GM23338 (cell line): ENCODE results near the gene TECR. TPM values are rescaled to one million over a fixed set of nuclear protein-coding genes. Genes with fewer than 3 reads are reported as not detected.

Source experiments
- ATAC-seq: fragments of 200-7000 bp; cut with Tn5 transposase; 3 replicates; pipeline ENCODE4 v1.9.1; 2020
- DNase-seq: peaks from one replicate; pipeline ENCODE4 v3.0.0-alpha.2; 2015; ENCODE audit warnings: low spot score
- H2AFZ ChIP-seq: fragments of 200-600 bp; sonication (generic); 2 replicates; pipeline ENCODE4 v1.8.0; 2016; ENCODE audit warnings: antibody characterized with exemption, mild to moderate bottlenecking, moderate library complexity
- H3F3A ChIP-seq: fragments of 200-600 bp; sonication (generic); replicated peaks from 2 replicates; pipeline ENCODE4 v1.8.0; 2017; ENCODE audit warnings: antibody characterized with exemption, mixed run types, low read depth
- H3K27ac ChIP-seq: fragments of 200-600 bp; sonication (generic); 2 replicates; pipeline ENCODE4 v1.6.1; 2016; ENCODE audit warnings: low read depth
- H3K27me3 ChIP-seq: fragments of 200-600 bp; sonication (generic); 2 replicates; pipeline ENCODE4 v1.8.0; 2016; ENCODE audit warnings: mild to moderate bottlenecking, mixed run types, moderate library complexity; ENCODE audit not compliant: insufficient read depth
- H3K36me3 ChIP-seq: fragments of 200-600 bp; sonication (generic); 2 replicates; pipeline ENCODE4 v1.8.0; 2016; ENCODE audit warnings: mild to moderate bottlenecking; ENCODE audit not compliant: insufficient read depth
- H3K4me1 ChIP-seq: fragments of 200-600 bp; sonication (generic); 2 replicates; pipeline ENCODE4 v1.8.0; 2016; ENCODE audit warnings: mild to moderate bottlenecking, moderate library complexity; ENCODE audit not compliant: insufficient read depth
- H3K4me2 ChIP-seq: fragments of 200-600 bp; sonication (generic); 2 replicates; pipeline ENCODE4 v1.7.1; 2017; ENCODE audit warnings: mixed run types
- H3K4me3 ChIP-seq: fragments of 200-600 bp; sonication (generic); 2 replicates; pipeline ENCODE4 v1.6.1; 2016; ENCODE audit warnings: mixed run types
- H3K79me2 ChIP-seq: fragments of 200-600 bp; sonication (generic); replicated peaks from 2 replicates; pipeline ENCODE4 v1.8.0; 2017; ENCODE audit warnings: mild to moderate bottlenecking; ENCODE audit not compliant: insufficient read depth
- H3K9me2 ChIP-seq: fragments of 200-600 bp; sonication (generic); 2 replicates; pipeline ENCODE4 v1.8.0; 2017; ENCODE audit not compliant: insufficient read depth
- H4K20me1 ChIP-seq: fragments of 200-600 bp; sonication (generic); replicated peaks from 2 replicates; pipeline ENCODE4 v1.8.0; 2017; ENCODE audit warnings: mild to moderate bottlenecking; ENCODE audit not compliant: insufficient read depth
- H3K27ac Mint-ChIP-seq: 2 replicates; pipeline ENCODE4 v1.8.0; 2020; ENCODE audit warnings: inconsistent platforms, mild to moderate bottlenecking, moderate library complexity, mixed read lengths
- H3K27me3 Mint-ChIP-seq: 3 replicates; pipeline ENCODE4 v1.8.0; 2022; ENCODE audit warnings: low read depth, mild to moderate bottlenecking, moderate library complexity, mixed read lengths, inconsistent platforms; ENCODE audit not compliant: insufficient read depth, poor library complexity
- H3K36me3 Mint-ChIP-seq: 3 replicates; pipeline ENCODE4 v1.8.0; 2021; ENCODE audit warnings: low read depth, mild to moderate bottlenecking, inconsistent platforms, moderate library complexity, mixed read lengths
- H3K4me1 Mint-ChIP-seq: 3 replicates; pipeline ENCODE4 v1.8.0; 2020; ENCODE audit warnings: mild to moderate bottlenecking, inconsistent platforms, mixed read lengths
- H3K4me3 Mint-ChIP-seq: 3 replicates; pipeline ENCODE4 v1.8.0; 2021; ENCODE audit warnings: moderate library complexity, mild to moderate bottlenecking, inconsistent platforms, mixed read lengths
- H3K9me3 Mint-ChIP-seq: 3 replicates; pipeline ENCODE4 v1.8.0; 2020; ENCODE audit warnings: moderate library complexity, mild to moderate bottlenecking, inconsistent platforms, mixed read lengths
- CREB1 ChIP-seq: fragments of 250-450 bp; sonication (Bioruptor Pico); IDR thresholded peaks from 2 replicates; pipeline ENCODE4 v1.5.0; 2020; ENCODE audit warnings: low read depth, mild to moderate bottlenecking, moderate library complexity
- CTCF ChIP-seq, 2 experiments: fragments of 200-600 bp in 1 of 2; sonication (generic) in 1 of 2; conservative IDR thresholded peaks; 2 replicates each; pipeline versions ENCODE4 v1.5.1 to v1.6.1; 2016 to 2017; ENCODE audit warnings: antibody characterized with exemption in 2 of 2, low read depth in 2 of 2, mild to moderate bottlenecking in 2 of 2, moderate library complexity in 1 of 2
- EZH2 ChIP-seq: fragments of 200-600 bp; sonication (generic); IDR thresholded peaks from one replicate; pipeline ENCODE4 v1.8.0; 2017; ENCODE audit warnings: antibody characterized with exemption, mild to moderate bottlenecking, low read depth; ENCODE audit not compliant: unreplicated experiment
- EZH2phosphoT487 ChIP-seq: fragments of 200-600 bp; sonication (generic); IDR thresholded peaks from one replicate; pipeline ENCODE4 v1.8.1; 2018; ENCODE audit warnings: antibody characterized with exemption; ENCODE audit not compliant: unreplicated experiment
- JUNB ChIP-seq: IDR thresholded peaks from one replicate; pipeline ENCODE4 v1.6.1; 2016; ENCODE audit warnings: antibody characterized with exemption; ENCODE audit not compliant: unreplicated experiment
- NANOG ChIP-seq: IDR thresholded peaks from 2 replicates; pipeline ENCODE4 v1.6.1; 2016; ENCODE audit warnings: antibody characterized with exemption, borderline replicate concordance
- POLR2AphosphoS5 ChIP-seq: IDR thresholded peaks from 2 replicates; pipeline ENCODE4 v1.6.1; 2016; ENCODE audit warnings: antibody characterized with exemption, low read depth
- STAT1 ChIP-seq: IDR thresholded peaks from one replicate; pipeline ENCODE4 v1.6.1; 2016; ENCODE audit warnings: antibody characterized with exemption; ENCODE audit not compliant: unreplicated experiment
- ZNF114 ChIP-seq: fragments of 250-450 bp; sonication (Bioruptor Pico); IDR thresholded peaks from 2 replicates; pipeline ENCODE4 v1.5.0; 2020; ENCODE audit warnings: mild to moderate bottlenecking, moderate library complexity
- polyA plus RNA-seq: library from polyadenylated mRNA; unstranded; fragments of >200 nt; fragmentation: Nextera tagmentation; extraction: Ambion mirVana; gene quantifications from 2 replicates; pipeline ENCODE4 v1.2.1, GENCODE V29; 2016
- total RNA-seq: library from RNA; depleted of rRNA; stranded (reverse); fragments of >200 nt; shearing (Covaris generic); gene quantifications from 2 replicates; pipeline ENCODE4 v1.2.3, GENCODE V29; 2014
- TF ChIP-seq, protein P1 (sequence below): IDR thresholded peaks from 2 replicates; pipeline ENCODE4 v1.6.1; 2016; ENCODE audit warnings: antibody characterized with exemption
- TF ChIP-seq, protein P2 (sequence below): IDR thresholded peaks from one replicate; pipeline ENCODE4 v1.6.1; 2018; ENCODE audit warnings: antibody characterized with exemption; ENCODE audit not compliant: unreplicated experiment
- TF ChIP-seq, protein P3 (sequence below): fragments of 250-450 bp; sonication (Bioruptor Pico); IDR thresholded peaks from 2 replicates; pipeline ENCODE4 v1.5.0; 2020; ENCODE audit warnings: mild to moderate bottlenecking, moderate library complexity

The TECR gene
- total and polyA plus RNA-seq, 2 experiments from 2014 or later: 107 to 268 TPM

GRCh38 chr19:14482172-14482941 lies 47.0 kb upstream of the TECR start:
- no peak overlapping the region for H3K4me3 Mint-ChIP-seq
- Histone ChIP-seq H3K79me2 (no peaks in the 10 kb centered on the region), H2AFZ (no peak overlapping the region), H3K27ac (no peak overlapping the region), H4K20me1 (peaks cover 6% of the 10 kb centered on the region), H3K4me3 (no peak overlapping the region), H3K36me3 (peaks cover 5% of the 10 kb centered on the region; the same call in 1 of the 2 replicates), H3K27me3 (no peaks in the 10 kb centered on the region), H3F3A (peaks cover 11% of the 10 kb centered on the region), H3K4me1 (no peaks in the 10 kb centered on the region; the same call in 1 of the 2 replicates), H3K4me2 (no peak overlapping the region), H3K9me2 (no peaks in the 10 kb centered on the region)
- no peaks in the 10 kb centered on the region for H3K9me3 Mint-ChIP-seq
- ATAC-seq: no peak
- TF ChIP-seq ZNF114 (CRISPR knock-in tag) (no peak), NANOG (no peak), EZH2 (no peak), EZH2phosphoT487 (no peak), POLR2AphosphoS5 (no peak), STAT1 (no peak), CTCF (conservative IDR thresholded peaks at IDR 0.05; ENCODE audit: low read depth in 2 of 2) (no peak), JUNB (no peak), CREB1 (CRISPR knock-in tag) (no peak)
- TF ChIP-seq, protein P1, sequence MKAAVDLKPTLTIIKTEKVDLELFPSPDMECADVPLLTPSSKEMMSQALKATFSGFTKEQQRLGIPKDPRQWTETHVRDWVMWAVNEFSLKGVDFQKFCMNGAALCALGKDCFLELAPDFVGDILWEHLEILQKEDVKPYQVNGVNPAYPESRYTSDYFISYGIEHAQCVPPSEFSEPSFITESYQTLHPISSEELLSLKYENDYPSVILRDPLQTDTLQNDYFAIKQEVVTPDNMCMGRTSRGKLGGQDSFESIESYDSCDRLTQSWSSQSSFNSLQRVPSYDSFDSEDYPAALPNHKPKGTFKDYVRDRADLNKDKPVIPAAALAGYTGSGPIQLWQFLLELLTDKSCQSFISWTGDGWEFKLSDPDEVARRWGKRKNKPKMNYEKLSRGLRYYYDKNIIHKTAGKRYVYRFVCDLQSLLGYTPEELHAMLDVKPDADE: no peak
- TF ChIP-seq, protein P2, sequence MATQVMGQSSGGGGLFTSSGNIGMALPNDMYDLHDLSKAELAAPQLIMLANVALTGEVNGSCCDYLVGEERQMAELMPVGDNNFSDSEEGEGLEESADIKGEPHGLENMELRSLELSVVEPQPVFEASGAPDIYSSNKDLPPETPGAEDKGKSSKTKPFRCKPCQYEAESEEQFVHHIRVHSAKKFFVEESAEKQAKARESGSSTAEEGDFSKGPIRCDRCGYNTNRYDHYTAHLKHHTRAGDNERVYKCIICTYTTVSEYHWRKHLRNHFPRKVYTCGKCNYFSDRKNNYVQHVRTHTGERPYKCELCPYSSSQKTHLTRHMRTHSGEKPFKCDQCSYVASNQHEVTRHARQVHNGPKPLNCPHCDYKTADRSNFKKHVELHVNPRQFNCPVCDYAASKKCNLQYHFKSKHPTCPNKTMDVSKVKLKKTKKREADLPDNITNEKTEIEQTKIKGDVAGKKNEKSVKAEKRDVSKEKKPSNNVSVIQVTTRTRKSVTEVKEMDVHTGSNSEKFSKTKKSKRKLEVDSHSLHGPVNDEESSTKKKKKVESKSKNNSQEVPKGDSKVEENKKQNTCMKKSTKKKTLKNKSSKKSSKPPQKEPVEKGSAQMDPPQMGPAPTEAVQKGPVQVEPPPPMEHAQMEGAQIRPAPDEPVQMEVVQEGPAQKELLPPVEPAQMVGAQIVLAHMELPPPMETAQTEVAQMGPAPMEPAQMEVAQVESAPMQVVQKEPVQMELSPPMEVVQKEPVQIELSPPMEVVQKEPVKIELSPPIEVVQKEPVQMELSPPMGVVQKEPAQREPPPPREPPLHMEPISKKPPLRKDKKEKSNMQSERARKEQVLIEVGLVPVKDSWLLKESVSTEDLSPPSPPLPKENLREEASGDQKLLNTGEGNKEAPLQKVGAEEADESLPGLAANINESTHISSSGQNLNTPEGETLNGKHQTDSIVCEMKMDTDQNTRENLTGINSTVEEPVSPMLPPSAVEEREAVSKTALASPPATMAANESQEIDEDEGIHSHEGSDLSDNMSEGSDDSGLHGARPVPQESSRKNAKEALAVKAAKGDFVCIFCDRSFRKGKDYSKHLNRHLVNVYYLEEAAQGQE: no peak
- TF ChIP-seq, protein P3, sequence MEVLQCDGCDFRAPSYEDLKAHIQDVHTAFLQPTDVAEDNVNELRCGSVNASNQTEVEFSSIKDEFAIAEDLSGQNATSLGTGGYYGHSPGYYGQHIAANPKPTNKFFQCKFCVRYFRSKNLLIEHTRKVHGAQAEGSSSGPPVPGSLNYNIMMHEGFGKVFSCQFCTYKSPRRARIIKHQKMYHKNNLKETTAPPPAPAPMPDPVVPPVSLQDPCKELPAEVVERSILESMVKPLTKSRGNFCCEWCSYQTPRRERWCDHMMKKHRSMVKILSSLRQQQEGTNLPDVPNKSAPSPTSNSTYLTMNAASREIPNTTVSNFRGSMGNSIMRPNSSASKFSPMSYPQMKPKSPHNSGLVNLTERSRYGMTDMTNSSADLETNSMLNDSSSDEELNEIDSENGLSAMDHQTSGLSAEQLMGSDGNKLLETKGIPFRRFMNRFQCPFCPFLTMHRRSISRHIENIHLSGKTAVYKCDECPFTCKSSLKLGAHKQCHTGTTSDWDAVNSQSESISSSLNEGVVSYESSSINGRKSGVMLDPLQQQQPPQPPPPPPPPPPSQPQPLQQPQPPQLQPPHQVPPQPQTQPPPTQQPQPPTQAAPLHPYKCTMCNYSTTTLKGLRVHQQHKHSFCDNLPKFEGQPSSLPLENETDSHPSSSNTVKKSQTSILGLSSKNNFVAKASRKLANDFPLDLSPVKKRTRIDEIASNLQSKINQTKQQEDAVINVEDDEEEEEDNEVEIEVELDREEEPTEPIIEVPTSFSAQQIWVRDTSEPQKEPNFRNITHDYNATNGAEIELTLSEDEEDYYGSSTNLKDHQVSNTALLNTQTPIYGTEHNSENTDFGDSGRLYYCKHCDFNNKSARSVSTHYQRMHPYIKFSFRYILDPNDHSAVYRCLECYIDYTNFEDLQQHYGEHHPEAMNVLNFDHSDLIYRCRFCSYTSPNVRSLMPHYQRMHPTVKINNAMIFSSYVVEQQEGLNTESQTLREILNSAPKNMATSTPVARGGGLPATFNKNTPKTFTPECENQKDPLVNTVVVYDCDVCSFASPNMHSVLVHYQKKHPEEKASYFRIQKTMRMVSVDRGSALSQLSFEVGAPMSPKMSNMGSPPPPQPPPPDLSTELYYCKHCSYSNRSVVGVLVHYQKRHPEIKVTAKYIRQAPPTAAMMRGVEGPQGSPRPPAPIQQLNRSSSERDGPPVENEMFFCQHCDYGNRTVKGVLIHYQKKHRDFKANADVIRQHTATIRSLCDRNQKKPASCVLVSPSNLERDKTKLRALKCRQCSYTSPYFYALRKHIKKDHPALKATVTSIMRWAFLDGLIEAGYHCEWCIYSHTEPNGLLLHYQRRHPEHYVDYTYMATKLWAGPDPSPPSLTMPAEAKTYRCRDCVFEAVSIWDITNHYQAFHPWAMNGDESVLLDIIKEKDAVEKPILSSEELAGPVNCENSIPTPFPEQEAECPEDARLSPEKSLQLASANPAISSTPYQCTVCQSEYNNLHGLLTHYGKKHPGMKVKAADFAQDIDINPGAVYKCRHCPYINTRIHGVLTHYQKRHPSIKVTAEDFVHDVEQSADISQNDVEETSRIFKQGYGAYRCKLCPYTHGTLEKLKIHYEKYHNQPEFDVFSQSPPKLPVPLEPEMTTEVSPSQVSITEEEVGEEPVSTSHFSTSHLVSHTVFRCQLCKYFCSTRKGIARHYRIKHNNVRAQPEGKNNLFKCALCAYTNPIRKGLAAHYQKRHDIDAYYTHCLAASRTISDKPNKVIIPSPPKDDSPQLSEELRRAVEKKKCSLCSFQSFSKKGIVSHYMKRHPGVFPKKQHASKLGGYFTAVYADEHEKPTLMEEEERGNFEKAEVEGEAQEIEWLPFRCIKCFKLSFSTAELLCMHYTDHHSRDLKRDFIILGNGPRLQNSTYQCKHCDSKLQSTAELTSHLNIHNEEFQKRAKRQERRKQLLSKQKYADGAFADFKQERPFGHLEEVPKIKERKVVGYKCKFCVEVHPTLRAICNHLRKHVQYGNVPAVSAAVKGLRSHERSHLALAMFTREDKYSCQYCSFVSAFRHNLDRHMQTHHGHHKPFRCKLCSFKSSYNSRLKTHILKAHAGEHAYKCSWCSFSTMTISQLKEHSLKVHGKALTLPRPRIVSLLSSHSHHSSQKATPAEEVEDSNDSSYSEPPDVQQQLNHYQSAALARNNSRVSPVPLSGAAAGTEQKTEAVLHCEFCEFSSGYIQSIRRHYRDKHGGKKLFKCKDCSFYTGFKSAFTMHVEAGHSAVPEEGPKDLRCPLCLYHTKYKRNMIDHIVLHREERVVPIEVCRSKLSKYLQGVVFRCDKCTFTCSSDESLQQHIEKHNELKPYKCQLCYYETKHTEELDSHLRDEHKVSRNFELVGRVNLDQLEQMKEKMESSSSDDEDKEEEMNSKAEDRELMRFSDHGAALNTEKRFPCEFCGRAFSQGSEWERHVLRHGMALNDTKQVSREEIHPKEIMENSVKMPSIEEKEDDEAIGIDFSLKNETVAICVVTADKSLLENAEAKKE (CRISPR knock-in tag): no peak
- H3K36me3 Mint-ChIP-seq: peaks cover 28% of the 10 kb centered on the region
- no peak for DNase-seq
- peaks cover 9% of the 10 kb centered on the region for H3K27me3 Mint-ChIP-seq
- H3K27ac Mint-ChIP-seq: no peak overlapping the region
- H3K4me1 Mint-ChIP-seq: peaks cover 5% of the 10 kb centered on the region; the same call in 2 of the 3 replicates
